ENCODE measurements around the gene TEPSIN.

The TEPSIN gene

DNA sequence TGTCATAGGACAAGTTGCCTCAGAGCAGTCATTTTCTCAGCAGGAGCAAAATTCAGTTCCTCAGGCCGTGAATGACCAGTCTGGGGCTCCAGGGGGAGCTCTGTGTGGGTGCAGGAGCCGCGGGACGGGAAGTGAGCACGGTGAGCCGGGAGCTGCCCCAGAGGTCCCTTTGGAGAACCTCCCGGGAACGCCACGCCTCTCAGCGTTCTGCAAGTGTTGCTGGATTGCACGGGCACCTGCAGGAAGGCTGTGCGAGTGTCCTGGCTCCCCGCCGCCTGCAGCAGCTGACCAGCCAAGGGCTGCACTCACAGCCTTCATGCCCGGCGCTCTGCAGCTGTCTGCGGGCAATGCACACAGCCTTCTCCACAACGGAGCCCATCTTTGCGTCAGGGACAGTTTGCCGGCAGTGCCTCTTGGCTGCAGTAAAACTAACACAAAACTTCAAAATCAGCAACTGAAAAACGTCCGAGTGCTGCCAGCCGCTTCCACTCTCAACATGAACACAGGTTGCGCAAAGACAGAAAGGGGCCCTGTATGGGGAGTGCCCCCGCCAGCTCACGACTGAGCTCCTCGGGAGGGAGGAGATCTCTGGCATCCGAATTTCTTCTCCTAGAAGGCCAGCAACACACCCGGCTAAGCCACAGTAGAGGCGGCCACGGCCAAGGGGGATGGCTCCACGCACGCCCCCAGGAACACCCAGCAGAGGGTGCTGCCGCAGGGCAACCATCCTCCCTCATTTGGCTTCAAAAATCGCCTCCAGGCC, 16.3 kb upstream of the TEPSIN start:
- no peak overlapping the region for H3K9ac ChIP-seq
- peaks cover 11% of the 10 kb centered on the region for H3K79me2 ChIP-seq
- H3K4me3 ChIP-seq (ENCODE audit: low read depth, low read length), result peak overlapping the region; percentile 11
- TF ChIP-seq, protein P1, sequence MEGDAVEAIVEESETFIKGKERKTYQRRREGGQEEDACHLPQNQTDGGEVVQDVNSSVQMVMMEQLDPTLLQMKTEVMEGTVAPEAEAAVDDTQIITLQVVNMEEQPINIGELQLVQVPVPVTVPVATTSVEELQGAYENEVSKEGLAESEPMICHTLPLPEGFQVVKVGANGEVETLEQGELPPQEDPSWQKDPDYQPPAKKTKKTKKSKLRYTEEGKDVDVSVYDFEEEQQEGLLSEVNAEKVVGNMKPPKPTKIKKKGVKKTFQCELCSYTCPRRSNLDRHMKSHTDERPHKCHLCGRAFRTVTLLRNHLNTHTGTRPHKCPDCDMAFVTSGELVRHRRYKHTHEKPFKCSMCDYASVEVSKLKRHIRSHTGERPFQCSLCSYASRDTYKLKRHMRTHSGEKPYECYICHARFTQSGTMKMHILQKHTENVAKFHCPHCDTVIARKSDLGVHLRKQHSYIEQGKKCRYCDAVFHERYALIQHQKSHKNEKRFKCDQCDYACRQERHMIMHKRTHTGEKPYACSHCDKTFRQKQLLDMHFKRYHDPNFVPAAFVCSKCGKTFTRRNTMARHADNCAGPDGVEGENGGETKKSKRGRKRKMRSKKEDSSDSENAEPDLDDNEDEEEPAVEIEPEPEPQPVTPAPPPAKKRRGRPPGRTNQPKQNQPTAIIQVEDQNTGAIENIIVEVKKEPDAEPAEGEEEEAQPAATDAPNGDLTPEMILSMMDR (IDR thresholded peaks at IDR 0.05), result peak; percentile 75
- H3K36me3 ChIP-seq (ENCODE audit: control insufficient read depth, insufficient read depth, low read length), result no peaks in the 10 kb centered on the region
- no peaks in the 10 kb centered on the region for H3K27me3 ChIP-seq (ENCODE audit: control insufficient read depth, insufficient read depth, low read length)
- H3K27ac ChIP-seq, result peak overlapping the region; percentile 89
- peak overlapping the region; percentile 52 for H3K4me2 ChIP-seq (ENCODE audit: low read length)
- H3K4me1 ChIP-seq, result peaks cover 24% of the 10 kb centered on the region
- H3K9me3 ChIP-seq (ENCODE audit: control insufficient read depth, low read length), result no peaks in the 10 kb centered on the region
- H2AFZ ChIP-seq, result peak overlapping the region; percentile 19

DNA sequence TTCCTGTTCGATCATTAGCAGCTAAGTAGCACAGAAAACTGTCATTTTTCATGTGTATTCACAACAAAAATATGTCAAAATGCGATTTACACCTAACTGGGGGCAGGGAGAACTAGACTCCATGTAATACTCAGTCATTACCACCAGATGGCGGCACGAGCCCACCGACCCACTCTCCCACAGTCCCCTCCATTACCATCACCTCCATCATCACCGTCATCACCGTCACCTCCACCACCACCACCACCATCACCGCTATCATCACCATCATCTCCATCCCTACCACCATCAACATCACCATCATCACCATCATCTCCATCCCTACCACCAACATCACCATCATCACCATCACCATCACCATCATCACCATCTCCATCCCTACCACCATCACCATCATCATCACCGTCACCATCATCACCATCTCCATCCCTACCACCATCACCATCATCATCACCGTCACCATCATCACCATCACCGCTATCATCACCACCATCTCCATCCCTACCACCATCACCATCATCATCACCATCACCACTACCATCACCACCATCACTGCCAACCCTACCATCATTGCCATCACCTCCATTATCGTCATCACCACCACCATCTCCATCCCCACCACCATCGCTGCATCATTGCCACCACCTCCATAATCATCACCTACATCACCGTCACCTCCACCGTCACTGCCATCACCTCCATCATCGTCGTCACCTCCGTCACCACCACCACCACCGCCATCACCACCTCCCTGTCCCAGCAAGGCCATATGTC, 14.7 kb upstream of the TEPSIN start:
- H3K9ac ChIP-seq, result no peak overlapping the region
- H3K4me1 ChIP-seq, result peaks cover 24% of the 10 kb centered on the region
- H2AFZ ChIP-seq, result no peak overlapping the region
- peaks cover 11% of the 10 kb centered on the region for H3K79me2 ChIP-seq
- no peaks in the 10 kb centered on the region for H3K9me3 ChIP-seq (ENCODE audit: control insufficient read depth, low read length)
- TF ChIP-seq, protein P1 (IDR thresholded peaks at IDR 0.05), result peak; percentile 77
- no peak overlapping the region for H3K4me3 ChIP-seq (ENCODE audit: low read depth, low read length)
- H3K4me2 ChIP-seq (ENCODE audit: low read length), result no peak overlapping the region
- H3K27ac ChIP-seq, result no peak overlapping the region
- H3K36me3 ChIP-seq (ENCODE audit: control insufficient read depth, insufficient read depth, low read length), result no peaks in the 10 kb centered on the region
- no peaks in the 10 kb centered on the region for H3K27me3 ChIP-seq (ENCODE audit: control insufficient read depth, insufficient read depth, low read length)

DNA sequence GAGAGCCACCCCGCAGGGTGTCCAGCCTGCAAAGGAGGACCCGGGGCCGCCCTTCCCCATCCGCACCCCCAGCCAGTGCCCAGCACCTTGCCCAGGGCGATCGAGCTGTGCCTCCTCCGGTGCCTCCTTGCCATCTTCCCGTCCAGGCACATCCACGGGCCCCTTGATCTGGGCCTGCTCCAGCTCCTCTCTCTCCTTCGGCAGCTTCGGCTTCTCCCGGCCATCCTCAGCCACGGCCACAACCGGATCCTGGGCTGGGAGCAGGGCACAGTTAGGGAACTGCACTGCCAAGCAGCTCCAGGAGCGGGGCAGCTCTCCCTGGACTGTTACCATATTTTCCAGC, 14.1 kb upstream of the TEPSIN start:
- H3K9ac ChIP-seq, result no peak overlapping the region
- no peak overlapping the region for H3K27ac ChIP-seq
- no peak overlapping the region for H2AFZ ChIP-seq
- H3K4me2 ChIP-seq (ENCODE audit: low read length), result no peak overlapping the region
- H3K4me3 ChIP-seq (ENCODE audit: low read depth, low read length), result no peak overlapping the region
- H3K9me3 ChIP-seq (ENCODE audit: control insufficient read depth, low read length), result no peaks in the 10 kb centered on the region
- H3K4me1 ChIP-seq, result peaks cover 24% of the 10 kb centered on the region
- TF ChIP-seq, protein P1 (IDR thresholded peaks at IDR 0.05), result no peak
- no peaks in the 10 kb centered on the region for H3K36me3 ChIP-seq (ENCODE audit: control insufficient read depth, insufficient read depth, low read length)
- H3K79me2 ChIP-seq, result peaks cover 11% of the 10 kb centered on the region
- no peaks in the 10 kb centered on the region for H3K27me3 ChIP-seq (ENCODE audit: control insufficient read depth, insufficient read depth, low read length)

DNA sequence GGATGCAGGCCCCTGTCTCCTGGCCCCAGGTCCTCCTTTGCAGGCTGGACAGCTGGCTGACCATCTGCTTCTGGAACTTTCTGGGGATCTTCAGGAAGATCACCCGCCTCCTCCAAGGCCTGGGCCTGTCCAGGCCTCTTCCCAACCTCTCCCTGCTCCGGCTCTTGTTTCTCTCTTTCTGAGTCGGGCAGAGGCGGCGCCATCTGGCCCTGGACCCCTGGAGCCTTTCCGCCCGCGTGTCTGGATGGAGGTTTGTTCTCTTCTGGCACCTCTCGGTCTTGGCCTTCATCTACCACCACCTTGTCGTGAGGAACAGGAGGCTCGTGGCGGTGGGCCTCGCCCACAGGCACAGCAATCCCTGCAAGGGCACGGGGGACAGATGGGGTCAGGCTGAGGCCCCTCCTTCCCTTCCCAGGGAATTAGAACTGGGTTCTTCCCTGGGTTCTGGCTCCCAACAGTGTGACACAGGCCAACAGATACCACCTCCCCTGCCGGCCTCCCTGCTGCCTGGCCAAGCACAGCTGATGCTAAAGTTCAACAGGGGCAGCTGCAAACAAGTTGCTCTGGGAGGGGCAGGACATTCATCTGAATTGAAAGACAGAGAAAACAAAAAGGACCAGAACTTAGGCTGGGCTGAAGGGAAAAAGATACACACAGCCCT, 13.6 kb upstream of the TEPSIN start:
- Histone ChIP-seq H3K27me3 (ENCODE audit: control insufficient read depth, insufficient read depth, low read length) (no peaks in the 10 kb centered on the region), H3K4me3 (ENCODE audit: low read depth, low read length) (no peak overlapping the region), H3K9ac (no peak overlapping the region), H2AFZ (no peak overlapping the region), H3K36me3 (ENCODE audit: control insufficient read depth, insufficient read depth, low read length) (no peaks in the 10 kb centered on the region), H3K79me2 (peaks cover 11% of the 10 kb centered on the region), H3K4me1 (peaks cover 24% of the 10 kb centered on the region), H3K4me2 (ENCODE audit: low read length) (no peak overlapping the region), H3K27ac (no peak overlapping the region), H3K9me3 (ENCODE audit: control insufficient read depth, low read length) (no peaks in the 10 kb centered on the region)
- TF ChIP-seq, protein P1 (IDR thresholded peaks at IDR 0.05), result no peak

All from parathyroid adenoma (tissue), 2 donors.